ENCODE results near the gene MKS1.
A peak's percentile ranks its signal among the peaks of the same experiment; 100 is the strongest.

MKS1 gene

DNA sequence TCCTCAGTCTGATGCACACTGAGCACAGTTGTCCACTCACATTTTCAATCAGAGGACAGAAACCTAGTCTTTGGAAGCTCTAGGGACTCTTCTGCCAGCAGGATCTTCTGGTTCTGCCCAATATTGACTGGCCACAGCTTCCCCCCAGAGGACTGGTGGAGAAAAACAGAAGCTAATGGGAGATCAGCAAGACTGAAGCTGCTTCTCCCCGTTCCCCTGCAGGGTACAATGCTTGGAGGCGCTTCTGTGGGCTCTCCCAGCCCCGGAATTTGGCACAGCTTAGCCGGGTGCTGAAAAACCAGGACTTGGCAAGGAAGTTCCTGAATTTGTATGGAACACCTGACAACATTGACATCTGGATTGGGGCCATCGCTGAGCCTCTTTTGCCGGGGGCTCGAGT, 16.2 kb downstream of the MKS1 start:
- no peak for FAIRE-seq
- TF ChIP-seq POLR2A (IDR thresholded peaks at IDR 0.05; ENCODE audit: low read depth, low read length), result no peak
- DNase-seq (ENCODE audit: insufficient read length, low spot score), result no peak

DNA sequence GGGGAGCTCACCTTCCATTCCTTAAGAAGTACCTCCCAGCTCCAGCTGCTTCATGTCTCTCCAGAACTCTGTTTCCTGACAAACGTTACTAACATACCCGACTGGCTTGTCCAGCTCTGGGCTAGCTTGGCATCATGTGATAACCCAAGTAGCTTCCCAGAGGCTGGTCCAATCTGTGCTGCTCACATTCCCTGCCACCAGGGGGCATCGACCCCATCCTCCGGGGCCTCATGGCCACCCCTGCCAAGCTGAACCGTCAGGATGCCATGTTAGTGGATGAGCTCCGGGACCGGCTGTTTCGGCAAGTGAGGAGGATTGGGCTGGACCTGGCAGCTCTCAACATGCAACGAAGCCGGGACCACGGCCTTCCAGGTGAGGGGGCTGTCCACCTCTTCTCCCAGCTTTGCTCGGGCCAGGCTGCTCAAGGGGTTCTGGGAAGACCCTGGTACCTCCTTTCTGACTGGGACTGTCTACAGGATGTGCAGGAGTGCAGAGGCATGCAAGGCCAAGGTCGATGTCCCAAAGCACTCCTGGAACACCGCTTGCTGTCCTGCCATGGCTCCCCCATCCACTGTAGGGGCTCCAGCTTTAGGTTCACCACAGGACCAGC, 18.9 kb downstream of the MKS1 start:
- FAIRE-seq, result no peak

DNA sequence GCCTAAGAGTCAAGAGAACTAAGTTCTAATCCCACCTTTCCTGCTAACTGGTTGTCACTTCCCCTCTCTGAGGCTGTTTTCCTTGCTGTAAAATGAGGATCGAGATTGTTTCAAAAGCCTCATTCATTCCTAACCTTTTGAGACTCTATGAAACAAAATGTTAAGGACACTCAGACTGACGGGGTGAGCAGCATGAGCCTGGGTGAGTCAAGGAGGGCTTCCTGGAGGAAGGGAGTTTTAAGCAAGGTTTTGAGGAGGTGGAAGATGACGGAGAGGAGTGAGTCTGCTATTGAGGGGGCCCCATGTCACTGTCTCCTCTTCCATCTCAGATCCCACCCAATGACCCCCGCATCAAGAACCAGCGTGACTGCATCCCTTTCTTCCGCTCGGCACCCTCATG, 22.4 kb downstream of the MKS1 start:
- FAIRE-seq, result no peak
- TF ChIP-seq POLR2A (IDR thresholded peaks at IDR 0.05; ENCODE audit: low read depth, low read length), result no peak

More for the DNA sequence above, 18.9 kb downstream of the MKS1 start:
- no peak for TF ChIP-seq POLR2A (IDR thresholded peaks at IDR 0.05; ENCODE audit: low read depth, low read length)
- peak; percentile 68 for DNase-seq (ENCODE audit: insufficient read length, low spot score)

DNA sequence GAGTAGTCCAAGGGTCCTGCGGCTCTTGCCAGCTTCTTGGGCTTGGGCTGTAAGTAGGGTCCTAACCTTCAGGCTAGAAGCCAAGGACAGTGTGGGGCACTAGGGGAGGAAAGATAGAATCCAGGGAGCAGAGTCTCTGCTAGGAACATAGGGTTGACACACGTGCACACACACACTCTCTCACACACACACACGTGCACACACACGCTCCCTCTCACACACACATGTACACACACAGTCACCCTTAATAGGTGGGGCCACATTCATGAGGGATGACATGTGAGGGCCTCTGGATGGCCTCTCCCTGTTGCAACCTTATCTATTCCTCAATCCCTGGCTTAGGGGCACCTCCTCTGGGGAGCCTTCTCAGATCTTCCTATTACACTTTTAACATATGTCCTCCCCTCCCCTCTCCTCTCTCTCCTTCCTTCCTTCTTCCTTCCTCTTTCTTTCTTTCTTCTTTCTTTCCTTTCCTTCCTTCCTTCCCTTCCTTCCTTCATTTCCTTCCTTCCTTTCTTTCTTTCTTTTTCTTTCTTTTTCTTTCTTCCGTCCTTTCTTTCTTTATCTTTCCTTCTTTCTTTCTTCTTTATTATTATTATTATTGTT, 23.4 kb downstream of the MKS1 start:
- FAIRE-seq (no peak), DNase-seq (ENCODE audit: insufficient read length, low spot score) (no peak)
- TF ChIP-seq POLR2A (IDR thresholded peaks at IDR 0.05; ENCODE audit: low read depth, low read length), result no peak

More for the DNA sequence above, 22.4 kb downstream of the MKS1 start:
- DNase-seq (ENCODE audit: insufficient read length, low spot score), result no peak

DNA sequence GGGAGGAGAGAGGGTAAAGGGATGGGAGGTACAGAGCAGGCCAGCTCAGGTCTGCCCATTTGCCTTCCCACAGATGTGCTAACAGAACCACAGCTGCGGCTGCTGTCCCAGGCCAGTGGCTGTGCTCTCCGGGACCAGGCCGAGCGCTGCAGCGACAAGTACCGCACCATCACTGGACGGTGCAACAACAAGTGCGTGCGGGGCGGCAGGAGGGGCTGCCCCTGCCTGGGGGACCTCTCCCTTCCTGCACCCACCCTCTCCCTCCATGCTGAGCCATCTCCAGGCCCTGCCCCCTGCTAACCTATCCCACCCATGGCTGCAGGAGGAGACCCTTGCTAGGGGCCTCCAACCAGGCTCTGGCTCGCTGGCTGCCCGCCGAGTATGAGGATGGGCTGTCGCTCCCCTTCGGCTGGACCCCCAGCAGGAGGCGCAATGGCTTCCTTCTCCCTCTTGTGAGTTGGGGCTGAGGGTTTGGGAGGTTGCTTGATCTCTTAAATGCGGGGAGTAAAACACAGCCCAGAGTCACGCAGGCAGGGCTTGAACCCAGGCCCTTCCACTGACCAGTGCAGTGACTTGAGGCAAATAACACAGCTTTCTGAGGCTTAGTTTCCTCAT, 25.3 kb downstream of the MKS1 start:
- TF ChIP-seq POLR2A (IDR thresholded peaks at IDR 0.05; ENCODE audit: low read depth, low read length), result no peak
- DNase-seq (ENCODE audit: insufficient read length, low spot score) (no peak), FAIRE-seq (no peak)

DNA sequence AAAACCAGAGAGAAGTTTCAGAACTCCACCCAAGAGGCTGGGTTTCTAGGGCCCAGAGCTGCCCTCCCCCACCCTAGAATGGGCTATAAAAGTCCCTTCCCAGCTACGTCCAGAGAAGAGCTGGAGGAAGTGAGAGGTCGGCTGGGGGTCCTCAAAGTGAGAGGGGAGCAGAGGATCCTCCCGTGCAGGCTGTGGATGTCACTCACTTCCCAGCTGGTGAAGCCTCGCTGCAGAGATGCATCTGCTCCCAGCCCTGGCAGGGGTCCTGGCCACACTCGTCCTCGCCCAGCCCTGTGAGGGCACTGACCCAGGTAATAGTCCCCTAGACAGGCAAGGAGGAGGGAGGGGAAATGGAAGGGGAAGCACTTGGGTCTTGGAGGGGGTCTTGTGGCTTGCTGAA, 26.4 kb downstream of the MKS1 start, which contains the start of gene EPX:
Gene EPX, plus strand, starts transcription at position 115 of the 400 bp plus-strand sequence. Its CDS starts 121 bp downstream, at position 236.
- TF ChIP-seq POLR2A (IDR thresholded peaks at IDR 0.05; ENCODE audit: low read depth, low read length), result no peak
- no peak for FAIRE-seq

DNA sequence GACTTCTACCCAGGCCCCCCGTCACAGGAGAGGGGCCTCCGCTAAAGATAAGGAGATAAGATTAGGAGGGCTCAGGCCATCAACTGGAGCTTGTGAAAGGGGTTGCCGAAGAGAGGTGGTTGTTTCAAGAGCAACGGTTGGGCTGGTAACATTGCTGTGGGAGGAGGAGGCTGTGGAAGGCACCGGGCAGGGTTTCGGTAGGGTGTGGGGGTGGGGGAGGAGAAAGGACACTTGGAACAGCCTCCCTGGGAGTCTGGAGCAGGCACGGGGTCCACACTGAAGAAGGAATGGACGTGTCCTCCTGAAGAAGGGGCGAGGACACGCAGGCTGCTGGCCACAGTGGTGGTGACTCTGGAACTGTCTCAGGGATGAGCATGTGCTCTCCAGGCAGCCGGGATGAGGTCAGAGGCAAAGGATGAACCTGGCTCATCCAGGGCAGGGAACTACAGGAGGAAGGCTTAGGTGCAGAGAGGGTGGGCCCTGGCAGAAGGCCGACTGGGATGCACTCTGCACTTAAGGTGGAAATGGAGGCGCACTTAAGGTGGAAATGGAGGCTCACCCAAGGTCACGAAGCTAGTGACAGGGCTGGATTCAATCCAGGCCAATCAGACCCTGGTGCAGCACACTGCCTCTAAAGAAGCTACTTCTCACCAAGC, 27.7 kb downstream of the MKS1 start:
- no peak for FAIRE-seq
- DNase-seq (ENCODE audit: insufficient read length, low spot score), result no peak
- TF ChIP-seq POLR2A (IDR thresholded peaks at IDR 0.05; ENCODE audit: low read depth, low read length), result no peak

More for the DNA sequence above, 26.4 kb downstream of the MKS1 start, which contains the start of gene EPX:
- no peak for DNase-seq (ENCODE audit: insufficient read length, low spot score)

DNA sequence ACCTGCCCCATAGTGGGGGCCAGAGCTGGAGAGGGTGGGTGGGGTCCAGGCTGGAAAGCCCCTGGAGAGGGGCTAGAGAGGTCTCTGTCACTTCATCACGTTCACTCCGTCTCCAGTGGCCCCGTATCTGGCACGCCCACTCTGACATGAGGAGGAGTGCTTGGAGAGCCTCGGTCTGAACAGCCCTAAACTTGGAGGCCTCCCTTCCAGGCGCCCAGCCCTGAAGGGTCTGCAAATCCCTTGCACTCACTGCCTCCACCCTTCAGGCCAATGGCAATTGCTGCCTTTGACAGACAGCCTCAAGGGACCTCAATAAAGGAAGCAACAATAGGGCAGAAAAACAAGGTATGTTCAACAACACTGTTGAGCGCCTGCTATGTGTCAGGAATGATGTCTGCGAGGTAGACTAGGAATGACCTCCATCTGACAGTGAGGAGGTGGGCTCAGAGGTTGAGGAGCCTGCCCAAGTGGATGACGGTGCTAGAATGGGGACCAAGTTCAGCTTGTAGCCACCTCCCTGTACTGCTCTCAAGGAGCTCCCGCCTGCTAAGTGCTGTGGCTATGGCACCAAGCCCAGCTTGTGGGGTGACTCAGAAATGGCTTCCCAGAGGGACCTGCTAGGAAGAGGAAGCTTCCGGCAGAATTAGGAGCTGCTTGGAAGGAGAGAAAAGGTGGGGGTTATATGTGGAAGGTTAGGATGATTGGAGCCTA, 29.5 kb downstream of the MKS1 start:
- peak; percentile 99 for DNase-seq (ENCODE audit: insufficient read length, low spot score)
- no peak for TF ChIP-seq POLR2A (IDR thresholded peaks at IDR 0.05; ENCODE audit: low read depth, low read length)
- peak; percentile 86 for FAIRE-seq

DNA sequence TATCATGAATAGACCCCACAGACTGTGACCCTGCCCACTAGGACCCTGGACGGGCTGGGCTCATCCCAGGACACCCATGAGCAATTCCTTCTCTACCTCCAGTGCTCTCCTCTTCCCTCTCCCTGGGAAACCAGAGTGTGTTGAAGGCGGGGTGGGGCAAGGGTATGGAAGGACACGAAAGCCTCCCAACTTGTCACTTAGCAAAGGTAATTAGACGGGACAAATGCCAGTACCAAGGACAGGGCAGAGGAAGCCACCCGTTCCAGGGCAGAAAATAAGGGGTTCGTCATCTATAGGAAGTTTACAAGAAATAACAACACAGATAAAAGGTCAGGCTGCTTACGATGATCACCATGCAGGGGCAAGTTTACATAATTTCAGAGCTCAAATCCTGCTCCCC, 31.4 kb downstream of the MKS1 start:
- no peak for TF ChIP-seq POLR2A (IDR thresholded peaks at IDR 0.05; ENCODE audit: low read depth, low read length)
- DNase-seq (ENCODE audit: insufficient read length, low spot score) (no peak), FAIRE-seq (no peak)

DNA sequence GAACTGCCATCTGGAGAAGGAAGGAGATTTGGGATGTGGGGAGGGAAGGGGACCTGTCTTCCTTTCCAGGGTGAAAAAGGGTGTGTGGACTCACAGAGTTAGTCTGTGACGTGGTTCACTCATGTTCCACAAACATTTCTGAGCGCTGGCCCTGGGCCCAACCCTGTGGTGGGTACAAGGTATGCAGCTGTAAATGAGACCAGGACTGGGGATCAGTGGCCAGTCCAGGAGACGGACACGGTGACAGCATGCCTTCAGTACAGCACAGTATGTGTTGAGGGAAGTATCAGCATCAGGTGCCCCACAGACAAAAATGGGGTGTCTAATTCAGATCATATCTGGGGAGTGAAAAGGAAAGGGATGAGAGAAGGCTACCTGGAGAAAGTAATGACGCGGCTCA, 32.0 kb downstream of the MKS1 start:
- FAIRE-seq (no peak), DNase-seq (ENCODE audit: insufficient read length, low spot score) (no peak)
- no peak for TF ChIP-seq POLR2A (IDR thresholded peaks at IDR 0.05; ENCODE audit: low read depth, low read length)

DNA sequence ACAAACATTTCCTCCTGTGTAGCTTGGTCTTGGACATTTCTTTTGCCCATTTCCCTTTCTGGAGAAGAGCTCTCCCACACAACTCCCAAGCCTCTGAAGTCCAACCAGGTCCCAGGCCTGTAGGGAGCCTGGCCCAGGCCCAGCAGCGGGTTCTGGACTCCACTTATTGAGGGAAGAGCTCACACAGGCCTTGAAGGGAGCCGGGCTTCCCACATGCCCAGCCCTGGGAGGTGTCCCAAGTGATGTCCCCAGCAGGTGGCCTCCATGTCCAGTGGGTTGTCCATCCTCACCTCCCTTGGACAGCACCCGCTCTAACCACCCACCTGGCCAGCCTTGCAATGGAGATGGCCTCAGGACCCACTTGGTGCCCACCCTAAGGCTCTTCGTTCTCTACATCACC, 32.5 kb downstream of the MKS1 start:
- DNase-seq (ENCODE audit: insufficient read length, low spot score) (no peak), FAIRE-seq (no peak)
- TF ChIP-seq POLR2A (IDR thresholded peaks at IDR 0.05; ENCODE audit: low read depth, low read length), result no peak

DNA sequence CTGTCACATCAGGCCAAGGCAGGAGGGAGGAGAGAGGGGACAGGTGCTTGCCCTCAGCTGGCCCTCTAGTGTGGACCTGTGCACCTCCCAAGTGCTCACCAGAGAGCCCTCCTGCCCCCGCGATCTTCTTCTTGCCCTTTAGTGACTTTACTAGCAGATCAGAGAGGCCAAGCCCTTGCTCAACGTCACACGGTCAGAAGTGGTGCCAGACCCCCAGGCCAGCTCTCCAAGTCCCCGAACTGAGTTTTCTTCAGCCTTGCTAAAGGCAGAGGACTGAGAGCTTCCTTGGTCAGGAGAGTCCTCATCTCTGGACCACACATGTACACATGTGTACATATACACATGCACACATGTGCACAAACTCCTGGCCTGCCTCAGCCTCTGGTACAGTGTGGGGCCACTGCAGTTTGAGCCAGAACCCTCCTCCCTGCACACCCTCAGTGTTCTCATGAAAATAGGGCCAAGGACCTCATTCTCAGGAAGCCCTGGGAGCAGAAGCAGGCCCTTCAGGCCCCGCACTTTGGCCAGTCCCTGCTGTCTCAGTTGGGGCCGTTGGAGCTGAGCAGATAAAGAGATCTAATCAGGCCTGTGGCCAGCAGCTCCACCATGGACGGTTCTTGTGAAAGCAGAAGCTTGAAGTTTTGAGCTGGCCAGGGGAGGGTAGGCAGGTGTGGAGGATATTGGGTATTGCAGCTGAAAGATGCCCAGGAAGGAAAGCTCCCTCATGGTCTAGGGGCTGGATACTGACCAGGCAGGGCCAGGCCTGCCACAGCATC, 33.9 kb downstream of the MKS1 start:
- FAIRE-seq (no peak), DNase-seq (ENCODE audit: insufficient read length, low spot score) (no peak)
- TF ChIP-seq POLR2A (IDR thresholded peaks at IDR 0.05; ENCODE audit: low read depth, low read length), result no peak

DNA sequence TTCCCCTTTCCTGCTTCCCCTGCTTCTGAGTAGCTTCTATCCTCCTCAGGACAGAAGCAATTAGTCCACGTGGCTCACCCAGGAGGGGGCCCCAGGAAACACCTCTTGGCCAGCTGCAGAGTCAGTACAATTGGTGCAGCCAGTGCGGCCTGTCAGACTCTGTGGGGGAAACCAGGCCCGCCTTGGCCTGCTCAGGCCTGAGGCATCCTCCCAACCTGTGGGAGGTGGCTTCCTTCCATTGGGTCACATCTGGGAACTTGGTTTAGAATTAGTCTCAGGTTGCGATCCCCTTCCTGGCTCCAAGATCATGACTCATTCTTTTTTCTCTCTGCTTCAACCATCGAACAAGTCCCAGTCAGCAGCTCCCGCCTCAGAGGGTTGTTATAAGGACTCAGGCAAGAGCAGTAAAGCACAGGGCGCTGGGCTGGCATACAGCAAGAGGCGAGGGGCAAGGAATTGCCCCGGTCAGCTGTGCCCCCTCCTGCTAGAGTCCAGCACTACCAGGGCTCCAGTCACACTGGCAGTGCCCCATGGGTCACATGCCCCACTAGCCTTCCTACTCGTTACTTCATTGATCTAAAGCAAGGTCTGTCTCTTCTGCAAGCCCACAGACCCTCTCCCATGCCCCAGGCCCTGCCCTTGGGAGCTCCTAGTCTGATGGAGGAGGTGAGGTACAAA, 34.6 kb downstream of the MKS1 start:
- TF ChIP-seq POLR2A (IDR thresholded peaks at IDR 0.05; ENCODE audit: low read depth, low read length), result no peak
- DNase-seq (ENCODE audit: insufficient read length, low spot score), result peak; percentile 88
- peak; percentile 64 for FAIRE-seq
